GM19239 (cell line): ENCODE measurements around the gene QSOX2.

Experiments
- DNase-seq: peaks from one replicate; pipeline ENCODE4 v3.0.0; 2011; ENCODE audit warnings: low spot score; ENCODE audit not compliant: insufficient read length
- FAIRE-seq: peaks from 2 replicates; lab custom pipeline; 2011; peaks lifted over from hg19 to GRCh38; lab: Jason Lieb, UNC

Gene QSOX2

GRCh38 chr9:136245219-136246150 is at the start of gene QSOX2:
TSS of gene QSOX2 (minus strand) at chr9:136245812. CDS start at chr9:136245803, 9 bp downstream.
- FAIRE-seq: no peak

GRCh38 chr9:136295055-136295454 is 49.4 kb upstream of the QSOX2 start:
- FAIRE-seq (no peak), DNase-seq (no peak)

More at GRCh38 chr9:136245219-136246150, at the start of gene QSOX2:
- DNase-seq: peak; percentile 91

- FAIRE-seq: no peak
- no peak for DNase-seq
Measured at GRCh38 chr9:136294437-136294836, 48.8 kb upstream of the QSOX2 start.

- DNase-seq (no peak), FAIRE-seq (no peak)
Measured at GRCh38 chr9:136293476-136294077, 48.0 kb upstream of the QSOX2 start.

- DNase-seq (no peak), FAIRE-seq (no peak)
Measured at GRCh38 chr9:136292591-136293448, 47.2 kb upstream of the QSOX2 start.

- DNase-seq (no peak), FAIRE-seq (no peak)
Measured at GRCh38 chr9:136292026-136292538, 46.5 kb upstream of the QSOX2 start.

- FAIRE-seq (no peak), DNase-seq (no peak)
Measured at GRCh38 chr9:136291306-136292025, 45.9 kb upstream of the QSOX2 start.

GRCh38 chr9:136290508-136291000 is 44.9 kb upstream of the QSOX2 start:
- DNase-seq (no peak), FAIRE-seq (no peak)

- DNase-seq (no peak), FAIRE-seq (no peak)
Measured at GRCh38 chr9:136289651-136290507, 44.3 kb upstream of the QSOX2 start.

- no peak for FAIRE-seq
- no peak for DNase-seq
Measured at GRCh38 chr9:136287960-136288753, 42.5 kb upstream of the QSOX2 start.

- DNase-seq (no peak), FAIRE-seq (no peak)
Measured at GRCh38 chr9:136286987-136287379, 41.4 kb upstream of the QSOX2 start.

GRCh38 chr9:136286359-136286986 is 40.9 kb upstream of the QSOX2 start:
- FAIRE-seq (no peak), DNase-seq (no peak)

GRCh38 chr9:136285501-136286358 is 40.1 kb upstream of the QSOX2 start:
- no peak for FAIRE-seq
- DNase-seq: no peak

GRCh38 chr9:136284951-136285350 is 39.3 kb upstream of the QSOX2 start:
- FAIRE-seq (no peak), DNase-seq (no peak)

- no peak for FAIRE-seq
- no peak for DNase-seq
Measured at GRCh38 chr9:136284311-136284710, 38.7 kb upstream of the QSOX2 start.
